Upper lobe of left lung (tissue), 4 donors: ENCODE data around the gene TCF7L2.

Experiments
- CTCF ChIP-seq, 6 experiments: fragments of 450-650 bp in 4 of 6; fragments of 200-600 bp in 2 of 6; sonication (generic) in 2 of 6; IDR thresholded peaks; one replicate each; pipeline ENCODE4 v1.5.1; 2016 to 2019; ENCODE audit warnings: antibody characterized with exemption in 6 of 6
- POLR2AphosphoS5 ChIP-seq, 2 donors: sonication (generic); formaldehyde crosslinking; IDR thresholded peaks; one replicate each; pipeline ENCODE4 v1.5.1; 2017; ENCODE audit warnings: antibody characterized with exemption in 2 of 2

DNA sequence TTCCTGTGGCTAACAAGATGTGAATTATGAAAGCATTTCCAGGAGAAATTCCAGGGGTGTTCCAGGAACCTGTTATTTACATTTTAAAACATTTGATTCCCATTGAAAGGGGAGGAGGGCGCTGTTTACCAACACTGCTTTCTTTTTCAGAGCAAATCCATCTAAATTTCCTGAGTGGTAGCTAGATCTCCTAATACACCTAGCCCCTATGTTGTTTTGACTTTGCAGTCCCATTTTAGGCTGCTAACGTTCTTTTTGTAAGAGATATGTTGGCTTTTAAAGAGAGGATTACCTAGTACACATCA lies 130.8 kb downstream of the TCF7L2 start:
- TF ChIP-seq CTCF (IDR thresholded peaks at IDR 0.05) (no peak), POLR2AphosphoS5 (IDR thresholded peaks at IDR 0.05) (no peak)
